Gastroesophageal sphincter (tissue), 3 donors: Measurements from ENCODE around the gene SH3RF2.

Source experiments
- CTCF ChIP-seq, 4 experiments: fragments of 200-600 bp in 2 of 4; fragments of 450-650 bp in 2 of 4; sonication (generic) in 1 of 4; IDR thresholded peaks; one replicate each; pipeline ENCODE4 v1.5.1; 2017 to 2019; ENCODE audit warnings: antibody characterized with exemption in 4 of 4, mild to moderate bottlenecking in 2 of 4, moderate library complexity in 2 of 4
- EP300 ChIP-seq: sonication (generic); formaldehyde crosslinking; IDR thresholded peaks from one replicate; pipeline ENCODE4 v1.6.1; 2017; ENCODE audit warnings: antibody characterized with exemption, mild to moderate bottlenecking
- POLR2A ChIP-seq, 2 donors: fragments of 450-650 bp; IDR thresholded peaks; one replicate each; pipeline ENCODE4 v1.6.1; 2017; ENCODE audit warnings: antibody characterized with exemption in 2 of 2, mild to moderate bottlenecking in 2 of 2, moderate library complexity in 1 of 2
- POLR2AphosphoS5 ChIP-seq: sonication (generic); formaldehyde crosslinking; IDR thresholded peaks from one replicate; pipeline ENCODE4 v1.6.1; 2017; ENCODE audit warnings: antibody characterized with exemption

- TF ChIP-seq POLR2A (IDR thresholded peaks at IDR 0.05) = no peak
- no peak for TF ChIP-seq CTCF (IDR thresholded peaks at IDR 0.05)
- TF ChIP-seq POLR2AphosphoS5 = no peak
- TF ChIP-seq EP300 = no peak
These were observed 17.0 kb upstream of the SH3RF2 start for GRCh38 chr5:145919413-145919812.
